Fibroblast of gingiva (primary cell): ENCODE data around the gene BTBD17.

ENCODE experiments used
- DNase-seq: peaks from one replicate; pipeline ENCODE4 v3.0.0-alpha.2; 2011; ENCODE audit warnings: low read depth

BTBD17 gene

GRCh38 chr17:74358697-74359096, 3.0 kb downstream of the BTBD17 start:
- DNase-seq = no peak

DNA sequence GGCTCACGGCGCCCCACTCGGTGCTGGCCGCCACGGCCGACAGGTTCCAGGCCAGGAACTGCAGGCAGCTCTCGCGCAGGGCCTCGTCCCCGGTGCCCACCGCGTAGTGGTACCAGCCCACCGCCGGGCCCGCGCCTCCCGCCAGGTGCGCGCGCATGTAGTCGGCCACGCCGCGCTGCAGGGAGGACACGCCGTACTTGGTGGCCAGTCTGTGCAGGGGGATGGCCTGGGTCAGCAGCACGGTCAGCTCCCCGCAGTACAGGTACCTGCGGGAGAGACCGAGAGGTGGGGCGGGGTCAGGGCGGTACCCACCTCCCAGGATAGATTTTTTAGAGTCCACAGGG, 4.2 kb downstream of the BTBD17 start:
- no peak for DNase-seq

DNA sequence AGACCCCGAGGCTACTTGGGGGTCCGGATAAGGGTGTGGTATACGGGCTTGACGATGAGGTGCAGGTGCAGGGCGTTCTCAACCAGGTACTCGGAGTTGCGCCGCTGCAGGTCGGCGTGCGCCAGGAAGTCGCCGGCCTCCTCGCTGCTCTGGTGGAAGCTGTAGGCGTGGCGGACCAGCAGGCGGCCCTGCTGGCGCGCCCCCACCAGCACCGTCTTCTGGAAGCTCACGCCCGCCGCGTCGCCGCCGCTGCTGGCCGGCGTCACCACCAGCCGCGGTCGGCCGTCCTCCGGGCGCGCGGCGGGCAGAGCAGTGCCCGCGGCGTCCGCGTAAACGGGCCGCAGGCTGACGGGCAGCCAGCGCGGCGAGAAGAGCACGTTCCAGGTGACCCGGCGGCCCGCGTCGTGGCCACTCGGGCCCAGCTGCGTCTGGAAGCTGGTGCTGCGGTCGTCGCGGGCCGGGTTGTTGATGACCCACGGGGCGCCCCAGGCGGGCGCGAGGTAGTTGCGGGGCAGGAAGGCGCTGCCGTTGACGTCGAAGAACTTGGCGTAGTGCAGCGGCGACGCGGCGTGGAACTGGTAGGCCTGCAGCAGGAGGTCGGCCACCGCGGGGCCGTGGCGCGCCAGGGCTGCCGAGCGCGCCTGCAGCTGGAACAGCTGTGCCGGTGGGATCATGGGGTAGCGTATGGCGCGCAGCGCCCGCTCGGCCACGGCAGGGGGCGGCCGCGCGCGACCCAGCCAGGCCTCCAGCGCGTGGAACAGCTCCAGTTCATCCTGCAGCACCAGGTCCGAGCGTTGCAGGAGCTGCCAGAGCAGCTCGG, 4.8 kb downstream of the BTBD17 start:
- no peak for DNase-seq

GRCh38 chr17:74355065-74355464, 6.6 kb downstream of the BTBD17 start:
- no peak for DNase-seq

- DNase-seq = no peak
These were observed 7.1 kb downstream of the BTBD17 start for GRCh38 chr17:74354561-74354960.

GRCh38 chr17:74354123-74354522, 7.5 kb downstream of the BTBD17 start:
- DNase-seq = no peak

GRCh38 chr17:74353446-74354060, 8.1 kb downstream of the BTBD17 start:
- no peak for DNase-seq

DNA sequence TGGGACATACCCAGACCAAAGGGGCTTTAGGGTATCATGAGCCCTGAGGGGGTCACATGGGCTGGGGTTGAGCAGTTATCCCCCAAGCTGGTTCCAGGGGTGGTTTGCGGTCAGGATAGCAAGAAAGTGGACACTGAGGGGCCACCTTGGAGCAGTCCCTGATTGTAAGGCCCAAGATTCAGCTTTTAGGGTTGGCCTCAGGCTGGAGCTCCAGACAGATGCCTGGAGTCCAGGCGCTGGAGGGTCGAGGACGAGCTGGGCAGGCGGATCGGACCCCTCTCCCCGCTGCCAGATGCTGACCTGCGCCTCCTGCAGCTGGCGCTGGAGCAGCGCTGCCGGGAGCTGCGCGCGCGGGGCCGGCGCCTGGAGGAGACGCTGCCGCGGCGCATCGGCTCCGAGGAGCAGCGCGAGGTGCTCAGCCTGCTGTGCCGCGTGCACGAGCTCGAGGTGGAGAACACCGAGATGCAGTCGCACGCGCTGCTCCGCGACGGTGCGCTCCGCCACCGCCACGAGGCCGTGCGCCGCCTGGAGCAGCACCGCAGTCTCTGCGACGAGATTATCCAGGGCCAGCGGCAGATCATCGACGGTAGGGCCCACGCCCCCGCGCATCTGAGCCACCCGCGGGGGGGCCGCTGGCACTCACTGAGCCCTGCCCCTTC, 10.0 kb downstream of the BTBD17 start:
- DNase-seq = no peak

- no peak for DNase-seq
These were observed 11.2 kb downstream of the BTBD17 start for GRCh38 chr17:74350486-74350885.

GRCh38 chr17:74349120-74349519, 12.5 kb downstream of the BTBD17 start:
- DNase-seq = no peak

- no peak for DNase-seq
These were observed 14.0 kb downstream of the BTBD17 start for GRCh38 chr17:74347646-74348045.

GRCh38 chr17:74345433-74346241, 16.0 kb downstream of the BTBD17 start:
- no peak for DNase-seq

DNA sequence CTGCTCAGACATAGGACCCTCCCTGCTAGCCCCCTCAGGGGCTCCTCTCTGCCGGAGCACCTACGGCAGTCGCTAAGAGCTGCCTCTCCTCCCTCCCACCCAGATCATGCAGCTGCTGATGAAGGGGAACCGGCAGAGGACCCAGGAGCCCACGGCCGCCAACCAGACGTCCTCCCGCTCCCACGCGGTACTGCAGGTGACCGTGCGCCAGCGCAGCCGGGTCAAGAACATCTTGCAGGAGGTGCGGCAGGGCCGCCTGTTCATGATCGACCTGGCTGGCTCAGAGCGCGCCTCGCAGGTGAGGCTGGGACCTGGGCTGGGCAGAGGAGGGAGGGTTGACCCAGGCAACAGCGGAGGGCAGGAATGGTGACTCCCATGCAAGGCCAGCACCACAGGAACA, 17.0 kb downstream of the BTBD17 start:
- DNase-seq = no peak

DNA sequence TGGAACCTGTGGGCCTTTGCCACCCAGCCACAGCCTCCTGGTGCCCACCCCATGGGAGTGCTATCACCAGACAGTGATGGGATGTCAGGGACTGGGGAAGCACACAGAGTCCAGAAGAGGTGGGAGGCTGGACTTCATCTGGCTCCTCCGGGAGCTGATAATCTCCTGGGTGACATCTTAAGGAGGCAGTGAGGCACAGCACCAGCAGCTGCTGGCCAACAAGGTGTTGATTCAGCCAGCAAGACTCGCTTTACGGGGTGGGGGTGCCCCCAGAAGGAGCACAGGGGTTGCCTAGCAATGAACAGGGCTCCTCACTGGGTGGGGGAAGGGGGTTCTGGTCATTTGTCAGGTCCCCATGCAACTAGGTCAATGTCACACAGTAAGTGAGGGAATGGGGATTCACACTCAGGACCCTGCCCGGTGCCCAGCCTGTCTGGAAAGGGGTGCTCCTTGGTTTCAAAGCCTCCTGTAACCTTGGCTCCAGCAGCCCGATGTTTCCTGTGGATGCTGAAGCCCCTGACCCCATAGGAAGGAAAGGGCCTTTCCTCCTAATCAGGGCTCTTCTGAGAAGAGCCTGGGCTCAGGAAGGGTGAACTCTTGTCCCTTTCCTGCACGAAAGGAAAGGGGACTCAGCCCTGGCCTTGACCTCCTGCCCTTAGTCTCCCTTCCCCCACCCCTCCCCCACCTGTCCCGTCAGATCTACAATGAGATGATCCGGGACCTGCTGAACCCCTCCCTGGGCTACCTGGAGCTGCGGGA, 18.0 kb downstream of the BTBD17 start:
- DNase-seq = no peak

DNA sequence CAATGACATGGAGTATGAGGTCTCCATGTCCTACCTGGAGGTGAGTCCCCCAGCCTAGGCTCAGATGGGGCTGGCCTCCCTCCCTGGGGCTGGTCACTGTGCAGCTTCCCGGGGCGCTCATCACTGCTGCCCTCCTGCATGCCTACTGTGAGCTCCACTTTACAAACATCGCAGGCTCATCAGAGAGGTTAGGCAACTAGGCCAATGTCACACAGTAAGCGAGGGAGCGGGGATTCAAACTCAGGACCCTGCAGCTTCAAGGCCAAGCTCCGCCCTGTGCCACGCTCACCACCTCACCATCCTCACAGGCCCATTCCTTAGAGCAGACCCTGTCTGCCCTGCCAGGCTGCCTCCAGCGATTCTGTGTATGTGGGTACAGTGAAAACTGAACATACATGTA, 18.5 kb downstream of the BTBD17 start:
- no peak for DNase-seq

GRCh38 chr17:74342224-74342623, 19.4 kb downstream of the BTBD17 start:
- no peak for DNase-seq

DNA sequence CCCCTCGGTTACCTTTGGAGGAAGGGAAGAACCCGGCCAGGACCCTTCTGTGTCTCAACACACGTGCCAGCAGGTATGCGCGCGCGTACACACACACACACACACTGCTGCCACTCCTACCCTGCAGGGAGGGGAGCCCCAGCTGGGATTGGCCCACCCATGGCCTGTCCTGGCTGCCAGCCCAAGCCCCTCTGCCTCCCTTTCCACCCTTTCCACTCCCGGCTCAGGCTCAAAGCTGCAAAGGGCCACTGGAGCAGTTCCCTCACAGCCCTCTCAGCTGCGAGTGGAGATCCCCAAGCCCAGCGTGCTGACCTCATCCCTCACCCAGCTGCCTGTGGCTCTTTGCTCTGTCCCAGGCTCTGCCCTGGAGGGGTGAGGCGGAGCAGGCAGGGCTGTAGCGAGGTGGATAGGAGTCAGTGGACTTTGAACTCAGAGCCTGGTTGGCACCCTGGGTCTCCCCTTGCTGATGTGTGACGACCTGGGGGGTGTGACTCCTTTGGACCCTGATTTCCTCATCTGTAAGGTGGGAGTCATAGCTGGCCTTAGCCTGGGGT, 21.1 kb downstream of the BTBD17 start:
- DNase-seq = no peak

- DNase-seq = no peak
These were observed 22.0 kb downstream of the BTBD17 start for GRCh38 chr17:74339537-74340195.

- DNase-seq = no peak
These were observed 23.7 kb downstream of the BTBD17 start for GRCh38 chr17:74337834-74338500.

DNA sequence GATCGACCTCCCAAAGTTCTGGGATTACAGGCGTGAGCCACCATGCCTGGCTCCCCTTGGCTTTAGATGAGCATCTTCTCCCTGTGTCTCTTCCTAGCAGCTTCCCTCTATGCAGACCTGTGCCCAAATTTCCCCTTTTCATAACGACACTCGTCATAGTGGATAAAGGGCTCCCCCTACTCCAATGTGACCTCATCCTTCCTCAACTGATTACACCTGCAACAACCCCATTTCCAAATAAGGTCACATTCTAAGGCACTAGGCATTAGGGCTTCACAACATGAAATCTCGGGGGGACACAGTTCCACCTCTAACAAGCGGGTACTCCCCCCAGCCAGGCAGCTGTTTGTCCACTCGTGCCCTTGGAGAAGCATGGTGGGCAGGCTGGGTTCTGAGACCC, 25.4 kb downstream of the BTBD17 start:
- DNase-seq = no peak
